Measurements from ENCODE around the gene RBFA.
A peak's percentile ranks its signal among the peaks of the same experiment; 100 is the strongest.
"Not testable (repeated sequence)": the region's sequence is repeated elsewhere in the genome, so short reads cannot be mapped to it uniquely, and the experiment has no call there.

RBFA gene

GRCh38 chr18:80034068-80034851 is at the start of gene RBFA:
Gene RBFA (plus strand): TSS chr18:80034434. CDS start chr18:80034496, 62 bp downstream.
- DNase-seq (ENCODE audit: low spot score), result peak; percentile 84

DNA sequence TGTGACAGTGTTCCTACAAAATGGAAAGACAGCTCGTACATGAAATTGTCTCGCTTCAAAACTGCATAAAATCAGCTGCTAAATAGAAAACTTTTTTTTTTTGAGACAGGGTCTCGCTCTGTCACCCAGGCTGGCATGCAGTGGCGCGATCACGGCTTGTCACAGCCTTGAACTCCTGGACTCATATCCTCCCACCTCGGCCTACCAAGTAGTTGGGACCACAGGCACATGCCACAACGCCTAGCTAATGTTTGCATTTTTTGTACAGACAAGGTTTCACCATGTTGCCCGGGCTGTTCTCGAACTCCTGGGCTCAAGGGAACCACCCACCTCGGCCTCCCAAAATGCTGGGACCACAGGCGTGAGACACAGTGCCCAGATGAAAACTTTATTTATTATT is 49.1 kb upstream of the RBFA start:
- DNase-seq (ENCODE audit: low spot score), result no peak

DNA sequence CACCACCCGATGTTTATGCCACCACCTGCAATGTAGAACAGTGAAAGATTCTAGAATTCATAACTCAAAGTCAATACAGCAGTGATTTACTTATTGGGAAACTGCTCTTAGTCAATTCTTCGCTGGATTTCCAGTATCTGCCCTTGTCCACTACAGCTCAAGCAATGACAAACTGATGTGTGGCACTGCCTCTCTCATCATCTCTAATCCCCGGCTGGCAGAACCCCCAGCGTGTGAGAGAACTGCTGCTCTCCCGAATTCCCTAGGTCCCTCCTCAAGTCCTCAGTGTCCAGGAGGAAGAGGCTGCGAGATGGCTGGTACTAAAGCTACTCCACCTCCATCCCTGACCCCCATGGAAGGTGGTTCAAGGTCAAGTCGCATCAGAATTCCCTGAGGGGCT is 47.5 kb upstream of the RBFA start:
- no peak for DNase-seq (ENCODE audit: low spot score)

DNA sequence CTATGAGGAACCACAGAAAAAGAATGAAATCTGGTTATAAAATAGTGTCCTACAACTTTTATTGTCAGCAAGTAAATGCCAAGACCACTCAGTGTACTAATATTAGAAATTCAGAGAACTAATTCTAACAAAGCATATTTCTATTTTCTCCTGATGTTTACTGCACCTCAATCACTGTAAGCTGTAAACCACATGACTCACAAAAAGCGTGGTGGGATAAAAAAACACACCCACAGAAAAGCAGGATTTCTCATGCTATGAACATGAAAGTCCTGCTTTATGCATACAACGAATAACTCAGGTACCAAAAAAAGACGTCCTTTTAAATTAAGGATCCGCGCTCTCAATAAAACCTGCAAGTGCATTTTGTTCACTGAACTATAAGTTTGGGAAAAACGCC is 46.7 kb upstream of the RBFA start:
- DNase-seq (ENCODE audit: low spot score), result no peak

DNA sequence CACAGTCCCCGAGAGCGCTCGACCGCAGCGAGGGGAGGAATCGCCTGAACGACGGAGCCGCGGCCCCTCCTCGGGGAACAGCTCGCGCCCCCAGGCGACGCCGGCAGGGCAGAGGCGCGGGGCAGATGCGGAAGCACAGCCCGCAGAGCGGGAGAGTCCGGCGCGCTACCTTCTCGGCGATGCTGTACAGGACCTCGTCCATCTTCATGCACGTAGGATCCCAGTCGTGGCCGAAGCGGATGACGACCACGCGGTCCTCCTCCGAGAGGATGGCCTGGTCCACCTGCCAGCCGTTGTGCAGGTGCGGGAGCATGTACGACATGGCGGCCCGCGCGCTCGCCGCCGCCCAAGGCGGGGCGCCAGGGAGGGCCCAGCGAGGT is 46.2 kb upstream of the RBFA start:
- DNase-seq (ENCODE audit: low spot score), result peak; percentile 51

GRCh38 chr18:79988451-79989194 is 45.6 kb upstream of the RBFA start, which contains the start of gene TXNL4A:
Gene TXNL4A (minus strand): TSS chr18:79988563. CDS start chr18:79988392, 171 bp downstream.
- peak; percentile 67 for DNase-seq (ENCODE audit: low spot score)

- DNase-seq (ENCODE audit: low spot score), result no peak
Measured at GRCh38 chr18:79989195-79989497, 45.1 kb upstream of the RBFA start.

GRCh38 chr18:79991494-79991893 is 42.7 kb upstream of the RBFA start:
- DNase-seq (ENCODE audit: low spot score), result no peak

DNA sequence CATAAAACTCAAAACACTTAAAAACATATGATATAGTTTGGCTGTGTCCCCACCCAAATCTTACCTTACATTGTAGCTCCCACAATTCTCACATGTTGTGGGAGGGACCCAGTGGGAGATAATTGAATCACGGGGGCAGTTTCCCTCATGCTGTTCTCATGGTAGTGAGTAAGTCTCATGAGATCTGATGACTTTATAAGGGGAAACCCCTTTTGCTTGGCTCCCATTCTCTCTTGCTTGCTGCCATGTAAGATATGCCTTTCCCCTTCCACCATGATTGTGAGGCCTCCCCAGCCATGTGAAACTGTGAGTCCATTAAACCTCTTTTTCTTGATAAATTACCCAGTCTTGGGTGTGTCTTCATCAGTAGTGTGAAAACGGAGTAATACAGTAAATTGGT is 34.5 kb upstream of the RBFA start:
- not testable (repeated sequence) for DNase-seq (ENCODE audit: low spot score)

DNA sequence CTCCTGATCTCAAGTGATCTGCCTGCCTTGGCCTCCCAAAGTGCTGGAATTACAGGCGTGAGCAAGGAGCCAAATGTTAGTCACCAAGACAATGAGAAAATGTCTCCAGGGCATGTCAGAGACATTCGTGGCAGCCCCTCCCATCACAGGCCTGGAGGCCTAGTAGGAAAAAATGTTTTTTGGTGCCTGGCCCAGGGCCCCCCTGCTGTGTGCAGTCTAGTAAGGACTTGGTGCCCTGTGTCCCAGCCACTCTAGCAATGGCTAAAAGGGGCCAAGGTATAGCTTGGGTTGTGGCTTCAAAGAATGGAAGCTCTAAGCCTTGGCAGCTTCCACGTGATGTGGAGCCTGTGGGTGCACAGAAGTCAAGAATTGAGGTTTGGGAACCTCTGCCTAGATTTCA is 33.4 kb upstream of the RBFA start:
- DNase-seq (ENCODE audit: low spot score), result no peak

DNA sequence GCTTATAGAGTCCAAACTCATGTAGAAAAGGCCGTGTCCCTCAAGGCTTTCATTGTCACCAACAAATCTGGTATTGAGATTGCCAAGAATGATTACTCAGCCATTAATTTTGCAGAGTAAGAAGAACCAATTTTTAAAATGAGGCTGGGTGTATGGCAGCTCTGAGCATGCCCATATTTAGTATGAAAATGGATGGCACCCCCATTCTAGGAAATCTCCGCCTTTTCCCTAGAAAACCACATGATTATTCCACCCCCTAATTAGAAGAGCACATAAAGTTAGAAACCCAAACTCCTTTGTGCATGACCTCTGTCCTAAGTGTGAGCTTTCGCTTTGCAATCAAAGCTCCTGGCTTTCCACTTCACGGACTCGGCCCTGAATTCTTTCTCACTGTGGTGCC is 31.8 kb upstream of the RBFA start:
- DNase-seq (ENCODE audit: low spot score), result no peak

GRCh38 chr18:80004600-80005342 is 29.5 kb upstream of the RBFA start:
- no peak for DNase-seq (ENCODE audit: low spot score)

GRCh38 chr18:80006724-80007123 is 27.5 kb upstream of the RBFA start:
- DNase-seq (ENCODE audit: low spot score), result no peak

- DNase-seq (ENCODE audit: low spot score), result no peak
Measured at GRCh38 chr18:80009661-80010550, 24.3 kb upstream of the RBFA start.

- no peak for DNase-seq (ENCODE audit: low spot score)
Measured at GRCh38 chr18:80010551-80010906, 23.7 kb upstream of the RBFA start.

DNA sequence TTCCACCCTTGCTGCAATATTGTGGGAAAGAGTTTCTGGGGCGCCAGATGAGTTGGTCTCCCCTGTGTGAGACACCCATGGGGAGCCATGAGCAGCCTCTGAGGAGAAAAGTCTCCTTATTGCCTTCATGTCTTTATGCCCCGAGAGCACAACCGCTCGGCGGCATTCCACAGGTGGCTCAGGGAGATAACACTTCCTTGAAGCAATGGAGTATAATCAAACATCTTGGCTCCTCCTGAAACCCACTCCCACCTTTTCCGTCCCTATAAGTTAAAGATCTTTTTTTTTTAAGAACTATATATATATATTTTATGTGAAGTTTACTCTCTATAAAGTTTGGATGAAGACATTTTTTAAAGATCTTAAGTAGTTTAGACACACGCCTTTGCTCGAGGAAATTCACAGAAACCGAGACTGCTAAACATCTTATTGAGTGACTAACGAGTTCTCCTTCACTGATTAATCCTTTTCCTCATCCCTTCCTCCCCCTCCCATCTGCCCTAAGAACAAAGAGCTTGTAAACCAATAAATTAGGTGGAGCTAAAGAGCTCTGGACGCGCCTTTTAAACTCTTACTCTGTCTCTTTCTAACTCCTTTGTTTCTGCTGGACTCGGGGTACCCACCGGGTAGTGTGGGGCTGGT is 22.6 kb upstream of the RBFA start:
- not testable (repeated sequence) for DNase-seq (ENCODE audit: low spot score)

GRCh38 chr18:80012714-80013113 is 21.5 kb upstream of the RBFA start:
- DNase-seq (ENCODE audit: low spot score), result no peak

- no peak for DNase-seq (ENCODE audit: low spot score)
Measured at GRCh38 chr18:80022613-80023012, 11.6 kb upstream of the RBFA start.

DNA sequence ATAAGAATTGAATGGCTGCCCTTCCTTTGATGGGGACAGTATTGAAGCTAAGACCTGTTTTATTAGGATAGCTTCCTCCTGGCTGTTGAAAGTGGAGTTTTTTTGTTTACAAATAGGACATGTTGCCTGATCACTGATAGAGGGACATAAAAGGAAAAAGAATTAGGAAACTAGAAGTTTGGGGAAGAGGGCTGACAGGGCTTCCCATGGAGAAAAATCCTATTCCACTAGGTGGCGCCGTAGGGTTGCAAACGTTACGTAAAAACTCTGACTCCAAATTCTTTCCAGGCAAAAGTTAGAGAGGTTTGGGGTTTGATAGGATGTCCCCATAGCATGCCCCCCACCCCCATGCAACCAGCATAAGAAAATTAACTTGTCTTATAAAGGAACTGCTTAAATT is 11.1 kb upstream of the RBFA start:
- DNase-seq (ENCODE audit: low spot score), result no peak

- DNase-seq (ENCODE audit: low spot score), result no peak
Measured at GRCh38 chr18:80026363-80026762, 7.9 kb upstream of the RBFA start.

DNA sequence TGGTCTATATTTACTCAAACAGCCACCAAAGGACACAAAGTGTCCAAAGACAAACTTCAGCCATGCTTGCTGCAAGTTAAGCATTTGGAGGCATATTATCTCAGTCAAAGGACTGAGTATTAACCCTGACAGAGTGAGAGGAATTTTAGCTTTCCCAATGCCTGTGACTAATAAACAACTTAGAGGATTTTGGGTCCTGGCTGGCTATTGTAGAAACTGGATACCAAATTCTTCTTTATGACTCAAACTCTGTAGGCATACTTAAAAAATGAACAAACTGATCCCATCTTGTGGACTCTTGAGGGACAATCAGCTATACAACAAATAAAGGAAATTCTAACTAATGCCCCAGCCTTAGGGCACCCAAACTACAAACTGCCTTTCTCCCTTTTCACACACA is 6.5 kb upstream of the RBFA start:
- not testable (repeated sequence) for DNase-seq (ENCODE audit: low spot score)

DNA sequence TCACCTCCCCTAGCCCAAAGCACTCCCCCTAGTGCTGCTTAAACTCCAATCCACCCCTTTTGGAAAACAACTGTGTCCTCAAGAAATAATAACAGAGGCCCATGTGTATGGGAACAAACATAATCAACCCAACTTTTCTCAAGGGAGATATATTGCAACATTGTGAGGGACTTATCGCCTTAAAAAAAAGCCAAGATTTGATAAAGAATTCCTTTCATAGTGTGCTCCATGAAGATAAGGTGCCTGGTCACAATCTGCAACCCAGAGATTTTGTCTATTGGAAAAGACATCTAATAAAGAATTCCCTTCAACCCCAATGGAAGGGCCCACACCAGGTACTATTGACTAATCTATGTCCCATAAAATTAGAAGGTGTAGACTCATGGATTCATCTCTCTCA is 4.5 kb upstream of the RBFA start:
- DNase-seq (ENCODE audit: low spot score), result no peak
